NCI-H2171 (cell line): ENCODE results near the gene MMP21.

Source experiments
- DNase-seq: peaks from one replicate; lab custom pipeline; 2025; lab: John Stamatoyannopoulos, UW

Gene MMP21

GRCh38 chr10:125792342-125793300 lies 17.0 kb upstream of the MMP21 start:
- DNase-seq, result no peak

DNA sequence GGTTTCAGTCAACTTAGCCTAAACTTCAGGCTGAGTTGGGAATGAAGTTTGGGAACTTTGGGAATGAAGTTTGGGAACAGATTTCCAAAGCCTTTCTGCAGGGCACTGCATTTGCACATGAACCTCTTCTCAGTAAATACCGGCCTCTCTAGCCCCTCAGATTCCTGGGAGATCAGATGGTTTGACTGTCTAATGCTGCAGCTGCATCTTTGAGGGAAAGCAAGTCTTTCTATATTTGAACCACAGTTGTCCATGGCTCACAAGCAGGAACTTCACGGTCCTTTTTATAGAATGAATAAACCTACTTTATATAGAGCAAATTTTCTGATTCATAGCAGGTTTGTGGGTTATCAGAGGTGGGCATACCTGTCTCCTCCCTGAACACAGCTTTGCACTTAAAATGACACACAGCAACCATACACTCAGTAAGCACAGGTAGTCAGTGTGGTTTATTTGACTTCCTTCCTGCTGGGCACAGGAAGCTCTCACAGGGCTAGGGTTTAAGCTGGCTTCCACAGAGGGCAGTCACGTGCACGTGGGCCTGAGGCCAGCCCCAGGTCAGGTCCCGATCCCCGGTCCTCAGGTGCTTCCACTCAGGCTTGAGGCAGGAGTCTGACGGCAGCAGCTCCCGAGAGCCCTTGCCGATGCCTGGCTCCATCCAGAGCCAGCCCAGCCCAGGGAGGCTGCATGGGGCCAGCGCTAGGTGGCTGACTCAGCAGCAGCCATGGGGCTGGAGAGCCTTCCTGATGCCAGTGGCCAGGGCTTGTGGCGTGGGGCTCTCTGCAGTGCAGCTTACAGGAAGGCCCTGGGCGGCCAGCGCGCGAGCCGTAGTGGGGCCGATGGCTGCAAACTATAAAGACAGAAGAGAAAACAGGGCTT lies 12.8 kb upstream of the MMP21 start:
- DNase-seq, result no peak

DNA sequence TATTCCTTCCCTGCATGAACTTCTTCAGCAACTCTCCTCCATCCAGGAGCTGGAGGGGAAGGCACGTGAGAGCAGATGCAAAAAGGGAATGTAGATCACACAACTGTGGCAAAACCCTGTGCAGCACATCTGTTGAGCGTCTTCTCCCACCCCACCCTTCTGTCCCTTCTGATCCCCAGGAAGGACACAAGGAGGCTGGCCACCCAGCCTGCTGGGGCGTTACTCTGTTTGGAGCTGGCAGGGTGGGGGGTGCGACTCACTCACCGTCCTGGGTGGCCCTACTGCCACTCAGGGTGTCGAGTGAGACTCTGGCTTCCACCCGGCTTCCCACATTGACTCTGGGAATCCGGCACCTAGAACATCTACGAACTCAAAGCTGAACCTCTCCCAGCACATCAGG lies 10.2 kb upstream of the MMP21 start:
- no peak for DNase-seq

- DNase-seq, result no peak
Observed at GRCh38 chr10:125783957-125784356, 8.3 kb upstream of the MMP21 start.

GRCh38 chr10:125783408-125783807 lies 7.8 kb upstream of the MMP21 start:
- no peak for DNase-seq

DNA sequence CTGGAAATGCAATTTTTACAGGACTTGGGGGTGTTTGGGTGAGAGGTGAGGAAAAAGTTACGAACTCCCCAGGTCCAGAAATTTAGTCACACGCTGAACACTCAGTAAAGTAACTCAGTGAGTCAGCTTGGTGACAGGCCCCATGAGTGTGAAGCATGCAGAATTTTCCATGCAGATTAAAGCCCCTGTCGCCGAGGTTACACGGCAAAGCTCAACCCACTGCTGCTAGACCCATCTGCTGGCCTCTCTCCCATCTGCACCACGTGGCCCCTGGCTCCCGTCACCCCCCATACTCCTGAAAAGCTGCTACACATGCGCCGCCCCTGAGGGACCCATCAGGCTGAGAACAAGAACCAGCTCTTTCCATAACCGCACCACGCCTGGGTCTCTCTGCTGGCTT lies 7.0 kb upstream of the MMP21 start:
- DNase-seq, result peak; percentile 7

- no peak for DNase-seq
Observed at GRCh38 chr10:125782054-125782453, 6.4 kb upstream of the MMP21 start.

- no peak for DNase-seq
Observed at GRCh38 chr10:125781374-125781773, 5.8 kb upstream of the MMP21 start.

- DNase-seq, result peak; percentile 30
Observed at GRCh38 chr10:125779403-125780327, 4.0 kb upstream of the MMP21 start.

DNA sequence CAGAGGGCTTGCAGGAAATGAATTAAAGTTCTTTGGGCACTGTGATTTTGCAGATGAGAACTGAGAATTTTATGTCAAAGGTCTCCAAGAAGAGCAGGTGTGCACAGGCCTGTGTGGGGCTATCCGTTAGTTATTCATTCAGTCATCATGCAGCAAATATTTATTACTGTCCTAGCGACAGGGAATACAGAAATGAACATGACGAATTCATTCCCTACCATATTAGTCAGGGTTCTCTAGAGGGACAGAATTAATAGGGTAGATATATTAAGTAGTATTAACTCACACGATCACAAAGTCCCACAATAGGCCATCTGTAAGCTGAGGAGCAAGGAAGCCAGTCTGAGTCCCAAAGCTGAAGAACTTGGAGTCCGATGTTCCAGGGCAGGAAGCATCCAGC lies 2.9 kb upstream of the MMP21 start:
- no peak for DNase-seq

GRCh38 chr10:125777806-125778205 lies 2.2 kb upstream of the MMP21 start:
- DNase-seq, result no peak

GRCh38 chr10:125774581-125775191 lies 935 bp downstream of the MMP21 start:
- no peak for DNase-seq

GRCh38 chr10:125773687-125774543 lies 1.7 kb downstream of the MMP21 start:
- no peak for DNase-seq

GRCh38 chr10:125772864-125773180 lies 2.8 kb downstream of the MMP21 start:
- no peak for DNase-seq

DNA sequence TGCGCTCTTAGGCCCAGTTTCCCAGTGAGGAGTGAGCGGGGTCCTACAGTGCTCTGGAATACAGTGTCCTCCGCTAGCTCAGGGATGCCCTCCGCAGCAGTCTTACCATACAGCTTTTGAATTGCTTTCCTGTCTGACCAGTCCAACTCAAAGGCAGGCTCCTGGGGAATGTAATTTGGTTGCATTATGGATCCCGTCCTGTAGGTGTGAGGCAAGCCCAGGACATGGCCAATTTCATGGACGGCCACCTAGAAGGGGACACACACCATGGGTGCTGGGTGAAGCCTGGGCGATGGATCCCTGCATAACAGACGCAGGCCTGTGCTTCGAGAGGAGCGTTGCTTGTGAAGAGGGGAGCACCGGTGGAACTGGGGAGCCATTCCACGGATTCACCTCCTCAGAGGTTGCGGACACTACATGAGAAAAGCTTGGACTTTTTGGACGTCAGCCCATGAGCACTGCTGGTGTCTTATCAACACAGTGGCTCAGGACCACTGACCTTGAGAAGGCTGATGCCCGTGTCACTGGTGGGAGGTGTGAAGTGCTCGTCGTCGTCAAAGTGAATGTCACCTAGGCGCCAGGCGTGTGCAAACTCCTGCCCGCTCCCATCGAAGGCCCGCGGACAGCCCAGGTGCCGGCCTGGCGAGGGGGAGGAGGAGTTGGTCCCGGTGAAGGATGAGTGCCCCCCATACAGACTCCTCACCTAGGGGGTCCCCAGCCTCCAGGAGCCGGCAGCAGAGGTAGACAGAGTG lies 3.3 kb downstream of the MMP21 start:
- no peak for DNase-seq

- DNase-seq, result no peak
Observed at GRCh38 chr10:125770844-125771243, 4.8 kb downstream of the MMP21 start.

GRCh38 chr10:125769175-125769574 lies 6.4 kb downstream of the MMP21 start:
- DNase-seq, result no peak

DNA sequence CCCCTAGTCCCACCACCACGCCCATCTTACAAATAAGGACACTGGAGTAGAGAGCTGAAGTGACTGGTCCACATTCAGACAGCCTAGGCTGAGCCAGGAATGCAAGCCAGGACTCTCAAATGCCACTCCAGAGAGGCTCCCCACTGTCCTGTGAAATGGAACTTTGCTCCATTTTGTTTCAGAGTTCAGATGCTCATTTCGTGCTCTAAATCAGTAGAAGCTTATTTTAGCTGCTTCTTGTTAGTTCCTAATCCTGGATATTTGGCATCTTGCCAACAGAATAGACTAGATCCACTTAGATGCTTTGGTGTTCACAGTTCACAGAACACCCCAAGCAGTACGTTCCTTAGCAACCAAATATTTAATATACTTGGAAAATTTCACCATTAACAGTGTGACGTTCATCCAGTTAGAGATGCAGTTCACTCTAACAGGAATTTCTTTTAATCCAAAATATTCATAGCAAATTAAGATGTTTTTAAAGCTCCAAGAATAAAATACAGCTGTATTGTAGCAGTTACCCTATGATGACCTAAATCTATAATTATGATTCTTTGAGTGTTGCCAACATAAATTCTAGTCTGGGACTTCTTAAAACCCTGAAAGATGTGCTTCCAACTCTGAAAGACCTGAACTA lies 7.3 kb downstream of the MMP21 start:
- DNase-seq, result no peak

DNA sequence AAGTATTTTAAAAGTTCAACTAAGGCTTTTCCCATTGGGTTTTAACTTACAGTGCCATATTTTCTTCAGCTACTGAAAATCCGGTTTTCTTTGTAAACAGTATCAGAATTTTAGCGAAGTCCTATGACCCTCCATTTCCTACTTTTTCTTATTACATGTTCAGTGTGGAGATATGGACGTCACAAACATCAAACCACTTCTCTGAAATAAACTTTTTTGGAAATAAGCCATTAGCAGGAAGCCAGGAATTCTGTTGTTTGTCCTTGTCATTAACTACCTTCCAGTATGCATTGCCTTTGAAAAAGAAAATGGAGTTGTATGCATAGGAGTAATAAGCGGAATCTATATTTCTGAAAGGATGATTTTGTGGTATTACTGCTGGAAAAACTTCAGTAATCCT lies 9.1 kb downstream of the MMP21 start:
- no peak for DNase-seq
